Activated CD8-positive, alpha-beta T cell treated with anti-CD3 and anti-CD28 coated beads for 36 hours (primary cell): ENCODE measurements around the gene GTF3C5. TPM values are rescaled to one million over a fixed set of nuclear protein-coding genes. Genes with fewer than 3 reads are reported as not detected.
A peak's percentile ranks its signal among the peaks of the same experiment; 100 is the strongest.

Experiments
- ATAC-seq: fragments of 200-7000 bp; cut with Tn5 transposase; one replicate; pipeline ENCODE4 v1.10.0; 2021; ENCODE audit warnings: mild to moderate bottlenecking, moderate library complexity
- CTCF ChIA-PET: fragments of 350-600 bp; sonication (Branson Sonifier 250); formaldehyde crosslinking; loops from one replicate; lab custom pipeline; 2021; ENCODE audit warnings: antibody characterized with exemption; lab: Charles Lee
- POLR2A ChIA-PET: fragments of 350-600 bp; sonication (Branson Sonifier 250); formaldehyde crosslinking; loops from one replicate; lab custom pipeline; 2021; ENCODE audit warnings: antibody characterized with exemption; lab: Charles Lee
- DNase-seq: peaks from one replicate; pipeline ENCODE4 v3.0.0-alpha.2; 2020
- H3K27ac Mint-ChIP-seq: one replicate; pipeline ENCODE4 v1.8.0; 2021; ENCODE audit warnings: mild to moderate bottlenecking, mixed read lengths
- H3K27me3 Mint-ChIP-seq: one replicate; pipeline ENCODE4 v1.8.0; 2021; ENCODE audit warnings: mixed read lengths
- H3K36me3 Mint-ChIP-seq: one replicate; pipeline ENCODE4 v1.8.0; 2021; ENCODE audit warnings: low read depth, mixed read lengths
- H3K4me1 Mint-ChIP-seq: one replicate; pipeline ENCODE4 v1.8.0; 2021; ENCODE audit warnings: low read depth, mixed read lengths
- H3K4me3 Mint-ChIP-seq: one replicate; pipeline ENCODE4 v1.8.0; 2021; ENCODE audit warnings: mild to moderate bottlenecking, moderate library complexity, mixed read lengths
- H3K9me3 Mint-ChIP-seq: one replicate; pipeline ENCODE4 v1.8.0; 2021; ENCODE audit warnings: mixed read lengths
- intact Hi-C: fragments of 100-400 bp; cut with micrococcal nuclease; formaldehyde crosslinking; loops from one replicate; pipeline ENCODE4 v1.10.0; 2022
- total RNA-seq, 2 experiments: library from RNA; stranded (reverse); gene quantifications; one replicate each; pipeline ENCODE4 v1.2.3, GENCODE V29; 2021
- TF ChIP-seq, protein P1 (sequence below): fragments of 200-600 bp; IDR thresholded peaks from one replicate; pipeline ENCODE4 v1.8.0; 2022; ENCODE audit warnings: antibody characterized with exemption, mild to moderate bottlenecking

Gene GTF3C5
- total RNA-seq, 2 experiments from 2014 or later: 87.6 to 95.3 TPM

- Mint-ChIP-seq H3K4me3 (no peak overlapping the region), H3K4me1 (no peaks in the 10 kb centered on the region), H3K9me3 (peaks cover under 1% of the 10 kb centered on the region), H3K27me3 (peaks cover 17% of the 10 kb centered on the region), H3K36me3 (no peaks in the 10 kb centered on the region), H3K27ac (no peak overlapping the region)
- intact Hi-C loops: no loop called here
- ChIA-PET CTCF (interaction anchor here (4.6 kb wide), 1 partner anchor 13 kb away, joined by 31 read pairs; no protein-coding TSS in a partner anchor), POLR2A (no interaction called here)
- ATAC-seq (no peak), DNase-seq (no peak)
- TF ChIP-seq, protein P1, sequence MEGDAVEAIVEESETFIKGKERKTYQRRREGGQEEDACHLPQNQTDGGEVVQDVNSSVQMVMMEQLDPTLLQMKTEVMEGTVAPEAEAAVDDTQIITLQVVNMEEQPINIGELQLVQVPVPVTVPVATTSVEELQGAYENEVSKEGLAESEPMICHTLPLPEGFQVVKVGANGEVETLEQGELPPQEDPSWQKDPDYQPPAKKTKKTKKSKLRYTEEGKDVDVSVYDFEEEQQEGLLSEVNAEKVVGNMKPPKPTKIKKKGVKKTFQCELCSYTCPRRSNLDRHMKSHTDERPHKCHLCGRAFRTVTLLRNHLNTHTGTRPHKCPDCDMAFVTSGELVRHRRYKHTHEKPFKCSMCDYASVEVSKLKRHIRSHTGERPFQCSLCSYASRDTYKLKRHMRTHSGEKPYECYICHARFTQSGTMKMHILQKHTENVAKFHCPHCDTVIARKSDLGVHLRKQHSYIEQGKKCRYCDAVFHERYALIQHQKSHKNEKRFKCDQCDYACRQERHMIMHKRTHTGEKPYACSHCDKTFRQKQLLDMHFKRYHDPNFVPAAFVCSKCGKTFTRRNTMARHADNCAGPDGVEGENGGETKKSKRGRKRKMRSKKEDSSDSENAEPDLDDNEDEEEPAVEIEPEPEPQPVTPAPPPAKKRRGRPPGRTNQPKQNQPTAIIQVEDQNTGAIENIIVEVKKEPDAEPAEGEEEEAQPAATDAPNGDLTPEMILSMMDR: no peak
These were observed 20.8 kb upstream of the GTF3C5 start for GRCh38 chr9:133009906-133010582.

- peaks cover 9% of the 10 kb centered on the region for H3K27me3 Mint-ChIP-seq
- CTCF ChIA-PET: no interaction called here
- no peak for DNase-seq
- intact Hi-C loops: no loop called here
- TF ChIP-seq, protein P1: no peak
- H3K36me3 Mint-ChIP-seq: no peaks in the 10 kb centered on the region
- peaks cover 5% of the 10 kb centered on the region for H3K9me3 Mint-ChIP-seq
- no peaks in the 10 kb centered on the region for H3K4me1 Mint-ChIP-seq
- ATAC-seq: no peak
- no peak overlapping the region for H3K4me3 Mint-ChIP-seq
- no peak overlapping the region for H3K27ac Mint-ChIP-seq
- POLR2A ChIA-PET: no interaction called here
These were observed 16.1 kb upstream of the GTF3C5 start for GRCh38 chr9:133014696-133015095.

DNA sequence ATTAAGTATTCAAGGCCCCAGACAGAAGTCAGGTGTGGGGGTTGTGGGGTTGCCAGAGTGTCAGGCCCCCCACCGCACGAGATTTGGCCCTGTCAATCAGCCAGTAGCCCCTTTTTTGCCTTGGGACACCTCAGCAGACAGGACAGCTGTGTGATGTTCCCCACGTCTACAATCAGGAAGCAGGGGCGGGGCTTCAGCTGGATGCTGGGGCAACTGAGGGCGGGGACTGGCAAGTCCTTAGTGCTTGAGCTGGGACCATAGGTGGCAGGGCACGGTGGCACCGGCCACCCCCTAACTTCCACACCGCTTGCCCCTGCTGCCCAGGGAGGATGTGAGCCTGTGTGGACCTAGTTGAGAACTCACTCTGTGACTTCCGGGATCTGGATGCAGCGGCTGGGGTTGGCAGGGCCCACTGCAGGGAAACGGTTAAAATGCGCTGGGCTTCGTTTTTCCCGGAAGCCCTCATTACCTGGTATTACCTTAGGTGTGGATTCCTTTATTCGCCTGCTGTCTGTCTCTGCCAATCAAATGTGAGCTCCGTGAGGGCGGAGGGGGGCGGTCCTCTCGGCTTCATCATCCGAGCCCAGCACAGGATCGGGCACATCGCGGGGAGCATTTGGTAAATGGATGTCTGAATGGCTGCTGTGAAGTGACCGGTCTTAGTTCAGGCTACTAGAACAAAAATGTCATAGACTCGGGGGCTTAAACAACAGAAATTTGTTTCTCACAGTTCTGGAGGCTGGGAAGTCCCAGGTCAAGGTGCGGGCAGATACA is 7.5 kb upstream of the GTF3C5 start:
- H3K4me3 Mint-ChIP-seq: peak overlapping the region; percentile 70
- peak; percentile 90 for DNase-seq
- peak; percentile 74 for ATAC-seq
- H3K9me3 Mint-ChIP-seq: no peaks in the 10 kb centered on the region
- H3K36me3 Mint-ChIP-seq: no peaks in the 10 kb centered on the region
- POLR2A ChIA-PET: interaction anchor here (1.3 kb wide), 1 partner anchor 7 kb away, joined by 5 read pairs; the partner anchor contains the start of gene GTF3C5
- intact Hi-C loops: no loop called here
- H3K27ac Mint-ChIP-seq: peak overlapping the region; percentile 77
- H3K4me1 Mint-ChIP-seq: peaks cover 23% of the 10 kb centered on the region
- H3K27me3 Mint-ChIP-seq: peaks cover 3% of the 10 kb centered on the region
- TF ChIP-seq, protein P1: no peak
- CTCF ChIA-PET: interaction anchor here (0.8 to 3.2 kb wide), 13 partner anchors 8 to 158 kb away, joined by 3 to 41 read pairs (median 8); partner anchors contain the start of gene GTF3C5

- Mint-ChIP-seq H3K36me3 (peaks cover 6% of the 10 kb centered on the region), H3K4me1 (peaks cover 25% of the 10 kb centered on the region), H3K27me3 (no peaks in the 10 kb centered on the region), H3K4me3 (no peak overlapping the region), H3K9me3 (no peaks in the 10 kb centered on the region), H3K27ac (no peak overlapping the region)
- no peak for DNase-seq
- TF ChIP-seq, protein P1: no peak
- intact Hi-C loops: no loop called here
- no peak for ATAC-seq
- CTCF ChIA-PET: interaction anchor here (0.7 to 1.2 kb wide), 2 partner anchors 10 to 117 kb away, joined by 4 to 5 read pairs; no protein-coding TSS in a partner anchor
- POLR2A ChIA-PET: no interaction called here
These were observed 4.4 kb upstream of the GTF3C5 start for GRCh38 chr9:133026426-133026825.
